Fibroblast of gingiva (primary cell): ENCODE results near the gene NAA38.
"Not testable (repeated sequence)": the region's sequence is repeated elsewhere in the genome, so short reads cannot be mapped to it uniquely, and the experiment has no call there.

ENCODE experiments used
- DNase-seq: peaks from one replicate; pipeline ENCODE4 v3.0.0-alpha.2; 2011; ENCODE audit warnings: low read depth

NAA38 gene

DNA sequence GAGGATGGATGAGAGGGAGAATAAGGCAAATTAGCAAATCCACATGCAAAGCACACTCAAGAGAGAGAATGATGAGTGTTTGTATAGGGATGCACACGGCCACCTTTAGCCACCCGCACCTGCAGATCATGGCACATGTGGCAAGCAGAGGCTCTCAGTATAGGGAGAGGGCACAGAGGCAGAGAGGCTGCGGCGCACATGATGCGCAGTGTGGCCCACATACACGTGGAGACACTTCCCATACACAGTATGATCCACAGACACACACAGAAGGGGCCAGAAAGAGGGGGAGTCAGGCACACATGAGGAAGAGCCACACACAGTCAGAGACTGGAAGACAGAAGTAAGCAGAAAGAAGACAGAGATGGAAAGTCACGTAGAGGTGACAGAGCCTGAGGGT, 24.7 kb upstream of the NAA38 start:
- DNase-seq, result no peak

- DNase-seq, result no peak
Observed at GRCh38 chr17:7881276-7882054, 24.1 kb upstream of the NAA38 start.

GRCh38 chr17:7880076-7880868, 22.9 kb upstream of the NAA38 start:
- no peak for DNase-seq

- no peak for DNase-seq
Observed at GRCh38 chr17:7878234-7878633, 20.9 kb upstream of the NAA38 start.

- DNase-seq, result no peak
Observed at GRCh38 chr17:7875804-7876370, 18.5 kb upstream of the NAA38 start.

- no peak for DNase-seq
Observed at GRCh38 chr17:7873051-7873450, 15.7 kb upstream of the NAA38 start.

DNA sequence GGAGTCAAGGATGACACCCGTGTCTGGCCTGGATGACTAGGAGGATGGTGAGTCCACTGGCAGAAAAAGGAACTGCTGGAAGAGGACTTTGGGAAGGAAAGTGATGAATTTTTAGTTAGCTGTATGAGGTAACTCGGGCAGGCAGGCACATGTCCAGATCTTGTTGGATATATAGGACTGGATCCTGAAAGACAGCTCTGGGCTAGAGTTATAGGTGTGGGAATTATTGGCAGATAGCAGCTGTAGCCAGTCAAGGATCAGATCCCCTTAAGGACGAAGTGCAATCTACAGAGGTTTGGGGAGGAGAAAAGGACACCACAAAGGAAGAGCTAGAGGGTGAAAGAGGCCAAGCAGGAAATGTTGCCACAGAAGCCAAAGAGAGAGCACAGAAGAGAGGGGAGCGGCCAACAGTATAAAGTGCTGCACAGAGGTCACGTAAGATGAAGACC, 10.5 kb upstream of the NAA38 start:
- no peak for DNase-seq

GRCh38 chr17:7864995-7865650, 7.8 kb upstream of the NAA38 start:
- no peak for DNase-seq

DNA sequence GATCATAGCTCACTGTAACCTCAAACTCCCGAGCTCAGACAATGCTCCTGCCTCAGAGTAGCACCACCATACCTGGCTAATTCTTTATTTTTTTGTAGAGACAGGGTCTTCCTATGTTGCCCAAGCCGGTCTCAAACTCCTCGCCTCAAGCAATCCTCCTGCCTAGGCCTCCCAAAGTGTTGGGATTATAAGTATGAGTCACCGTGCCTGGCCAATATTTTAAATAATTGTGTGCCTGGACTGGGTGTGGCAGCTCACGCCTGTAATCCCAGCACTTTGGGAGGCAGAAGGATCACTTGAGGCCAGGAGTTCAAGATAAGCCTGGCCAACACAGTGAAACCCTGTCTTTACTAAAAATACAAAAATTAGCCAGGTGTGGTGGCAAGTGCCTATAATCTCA, 7.0 kb upstream of the NAA38 start:
- DNase-seq, result not testable (repeated sequence)

GRCh38 chr17:7862692-7863437, 5.5 kb upstream of the NAA38 start:
- peak; percentile 23 for DNase-seq

GRCh38 chr17:7859028-7859427, 1.7 kb upstream of the NAA38 start:
- no peak for DNase-seq

GRCh38 chr17:7858522-7858810, 1.1 kb upstream of the NAA38 start:
- peak; percentile 53 for DNase-seq

GRCh38 chr17:7857713-7858521, 558 bp upstream of the NAA38 start, which contains the start of gene CYB5D1:
Gene CYB5D1 (plus strand): TSS chr17:7858003. CDS start chr17:7858135, 132 bp downstream.
- peak; percentile 94 for DNase-seq

- DNase-seq, result peak; percentile 40
Observed at GRCh38 chr17:7856011-7856810, 1.1 kb downstream of the NAA38 start.

GRCh38 chr17:7855660-7856010, 1.7 kb downstream of the NAA38 start:
- no peak for DNase-seq

- no peak for DNase-seq
Observed at GRCh38 chr17:7854851-7855659, 2.3 kb downstream of the NAA38 start, which contains the start of gene TMEM88. Gene TMEM88 (plus strand): TSS chr17:7855066. CDS start chr17:7855075, 9 bp downstream.

GRCh38 chr17:7854078-7854777, 3.1 kb downstream of the NAA38 start:
- no peak for DNase-seq

DNA sequence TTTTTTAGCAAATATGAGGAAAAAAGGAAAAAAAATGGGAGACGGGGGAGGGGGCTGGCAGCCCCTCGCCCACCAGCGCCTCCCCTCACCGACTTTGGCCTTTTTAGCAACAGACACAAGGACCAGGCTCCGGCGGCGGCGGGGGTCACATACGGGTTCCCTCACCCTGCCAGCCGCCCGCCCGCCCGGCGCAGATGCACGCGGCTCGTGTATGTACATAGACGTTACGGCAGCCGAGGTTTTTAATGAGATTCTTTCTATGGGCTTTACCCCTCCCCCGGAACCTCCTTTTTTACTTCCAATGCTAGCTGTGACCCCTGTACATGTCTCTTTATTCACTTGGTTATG, 3.7 kb downstream of the NAA38 start:
- no peak for DNase-seq
